Adrenal gland (tissue), 12 donors: ENCODE results near the gene PGM1. TPM values are rescaled to one million over a fixed set of nuclear protein-coding genes. Genes with fewer than 3 reads are reported as not detected.

ENCODE experiments used
- DNase-seq, 7 donors: peaks; one replicate each; pipeline ENCODE4 v3.0.0-alpha.2; 2019 to 2020
- H3K27ac ChIP-seq, 5 donors: fragments of 200-600 bp; sonication (generic) in 4 of 5; 1 replicate in 3 of 5; 2 replicates in 2 of 5; pipeline versions ENCODE4 v1.5.1 to v1.8.0; 2016 to 2020; ENCODE audit warnings: mild to moderate bottlenecking in 1 of 5
- H3K27me3 ChIP-seq: fragments of 200-600 bp; 2 replicates; pipeline ENCODE4 v1.8.0; 2021
- H3K36me3 ChIP-seq, 2 donors: fragments of 200-600 bp; replicated peaks in 1 of 2; 1 replicate in 1 of 2; 2 replicates in 1 of 2; pipeline versions ENCODE4 v1.5.1 to v1.8.0; 2018 to 2022
- H3K4me1 ChIP-seq, 2 donors: fragments of 200-600 bp; replicated peaks in 1 of 2; 1 replicate in 1 of 2; 2 replicates in 1 of 2; pipeline versions ENCODE4 v1.5.1 to v1.8.0; 2018 to 2021
- H3K4me3 ChIP-seq, 4 donors: fragments of 200-600 bp; sonication (generic) in 3 of 4; one replicate each; pipeline ENCODE4 v1.5.1; 2016 to 2018
- H3K9me3 ChIP-seq, 3 donors: fragments of 200-600 bp; sonication (generic) in 1 of 3; replicated peaks in 1 of 3; 1 replicate in 2 of 3; 2 replicates in 1 of 3; pipeline versions ENCODE4 v1.5.1 to v1.8.0; 2016 to 2021
- POLR2A ChIP-seq, 2 donors: fragments of 450-650 bp; IDR thresholded peaks; one replicate each; pipeline ENCODE4 v1.6.1; 2017; ENCODE audit warnings: antibody characterized with exemption in 2 of 2, mild to moderate bottlenecking in 2 of 2, moderate library complexity in 1 of 2
- WGBS, 4 donors: extraction: QIAGEN DNeasy Blood & Tissue Kit in 2 of 4; methylation state at CpG; one replicate each; pipeline versions ENCODE4 v1.1.5 to v1.1.7; 2013 to 2017; 5-methylcytosine and 5-hydroxymethylcytosine counted together
- intact Hi-C, 2 donors: fragments of 100-400 bp; cut with DNase I; formaldehyde crosslinking; loops; one replicate each; pipeline versions ENCODE4 v1.14.1 to v1.15.0; 2022 to 2023
- polyA plus RNA-seq, 3 donors: library from polyadenylated mRNA; stranded (reverse); fragments of 200-250 nt in 2 of 3; fragments of 350-450 nt in 1 of 3; fragmentation: Illumina TruSeq in 1 of 3; extraction: RNeasy Lipid Tissue Mini Kit (QIAGEN cat#74804) in 1 of 3; gene quantifications; one replicate each; pipeline ENCODE4 v1.2.3, GENCODE V29; 2013 to 2014
- total RNA-seq, 9 donors: library from RNA; depleted of rRNA in 4 of 9; stranded (reverse); fragments of >200 nt in 4 of 9; fragments of 120-200 nt in 1 of 9; fragmentation: NEBNext Ultra II Directional in 1 of 9; extraction: Animal tissue kit (Norgen Biotek cat#: 25700) in 1 of 9; gene quantifications; one replicate each; pipeline versions ENCODE4 v1.1.0 to v1.2.4, GENCODE V29; 2013 to 2023
- TF ChIP-seq, protein P1 (sequence below), 6 experiments: fragments of 450-650 bp in 4 of 6; fragments of 200-600 bp in 2 of 6; sonication (generic) in 1 of 6; IDR thresholded peaks; 1 replicate in 5 of 6; 2 replicates in 1 of 6; pipeline versions ENCODE4 v1.5.1 to v1.8.0; 2016 to 2021; ENCODE audit warnings: antibody characterized with exemption in 6 of 6, mild to moderate bottlenecking in 2 of 6, moderate library complexity in 1 of 6
- donor health status: healthy with polysubstance abuse.
- donor health status: Bipolar disorder and iron deficiency.
- donor health status: DM: yes; HTN: yes; CAD: no.
- donor health status: DM: no; HTN: no; CAD: no.
- donor health status: DM: no; HTN: no; CAD: no.
- donor health status: DM: yes; HTN: yes; CAD: no.

PGM1 gene
- total and polyA plus RNA-seq, 12 donors = 11.9 to 156 (median 120) TPM

DNA sequence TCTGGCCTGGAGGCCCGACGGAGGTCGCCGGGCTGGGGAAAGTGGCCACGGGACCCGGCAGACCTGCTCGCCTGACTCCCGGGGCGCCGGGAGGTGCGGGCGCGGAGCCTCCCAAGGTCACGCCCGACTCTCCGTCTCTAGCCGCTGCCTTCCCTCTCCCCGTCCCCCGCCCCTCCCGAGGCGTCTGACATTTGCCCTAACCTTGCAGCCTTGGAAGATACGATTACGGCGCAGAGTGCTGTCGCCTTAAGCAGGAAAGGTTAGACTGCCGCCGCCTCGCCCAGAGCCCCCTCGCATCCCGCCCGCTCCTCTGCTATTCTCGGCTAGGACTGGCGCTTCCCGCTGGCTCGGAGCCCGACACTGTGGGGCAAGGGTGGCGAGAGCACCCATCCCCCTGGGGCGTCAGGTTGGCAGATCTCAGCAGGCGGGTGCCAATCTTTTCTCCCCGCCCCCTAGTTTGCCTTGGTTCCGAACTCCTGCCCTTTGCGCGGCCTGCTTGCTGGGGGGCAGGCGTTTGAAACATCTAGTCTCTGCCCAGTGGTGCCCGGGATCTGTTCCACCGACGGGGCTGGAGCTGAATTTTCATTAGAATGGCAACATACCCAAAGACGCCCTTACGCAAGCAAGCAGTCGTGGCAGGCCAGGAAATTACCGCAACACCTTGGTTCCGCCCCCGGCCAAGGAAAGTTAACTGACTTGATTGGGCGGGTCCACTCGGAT, 835 bp downstream of the PGM1 start:
- WGBS, 4 donors = 2 to 5% (median 3%) methylated on average over 12 to 55 of the region's 55 CpGs
- H3K36me3 ChIP-seq = no peaks in the 10 kb centered on the region
- H3K27ac ChIP-seq = peak overlapping the region; percentile 77 to 98 (median 90)
- H3K4me3 ChIP-seq = peak overlapping the region; percentile 54 to 91 (median 84)
- intact Hi-C loops = no loop called here
- no peaks in the 10 kb centered on the region for H3K27me3 ChIP-seq
- DNase-seq = peak; percentile 71 to 85 (median 80)
- peak in 1 of 2 donors; percentile 45 for TF ChIP-seq POLR2A (IDR thresholded peaks at IDR 0.05)
- TF ChIP-seq, protein P1, sequence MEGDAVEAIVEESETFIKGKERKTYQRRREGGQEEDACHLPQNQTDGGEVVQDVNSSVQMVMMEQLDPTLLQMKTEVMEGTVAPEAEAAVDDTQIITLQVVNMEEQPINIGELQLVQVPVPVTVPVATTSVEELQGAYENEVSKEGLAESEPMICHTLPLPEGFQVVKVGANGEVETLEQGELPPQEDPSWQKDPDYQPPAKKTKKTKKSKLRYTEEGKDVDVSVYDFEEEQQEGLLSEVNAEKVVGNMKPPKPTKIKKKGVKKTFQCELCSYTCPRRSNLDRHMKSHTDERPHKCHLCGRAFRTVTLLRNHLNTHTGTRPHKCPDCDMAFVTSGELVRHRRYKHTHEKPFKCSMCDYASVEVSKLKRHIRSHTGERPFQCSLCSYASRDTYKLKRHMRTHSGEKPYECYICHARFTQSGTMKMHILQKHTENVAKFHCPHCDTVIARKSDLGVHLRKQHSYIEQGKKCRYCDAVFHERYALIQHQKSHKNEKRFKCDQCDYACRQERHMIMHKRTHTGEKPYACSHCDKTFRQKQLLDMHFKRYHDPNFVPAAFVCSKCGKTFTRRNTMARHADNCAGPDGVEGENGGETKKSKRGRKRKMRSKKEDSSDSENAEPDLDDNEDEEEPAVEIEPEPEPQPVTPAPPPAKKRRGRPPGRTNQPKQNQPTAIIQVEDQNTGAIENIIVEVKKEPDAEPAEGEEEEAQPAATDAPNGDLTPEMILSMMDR (IDR thresholded peaks at IDR 0.05) = no peak
- H3K4me1 ChIP-seq = peaks cover 26 to 28% of the 10 kb centered on the region in 2 donors
- H3K9me3 ChIP-seq = no peaks in the 10 kb centered on the region

DNA sequence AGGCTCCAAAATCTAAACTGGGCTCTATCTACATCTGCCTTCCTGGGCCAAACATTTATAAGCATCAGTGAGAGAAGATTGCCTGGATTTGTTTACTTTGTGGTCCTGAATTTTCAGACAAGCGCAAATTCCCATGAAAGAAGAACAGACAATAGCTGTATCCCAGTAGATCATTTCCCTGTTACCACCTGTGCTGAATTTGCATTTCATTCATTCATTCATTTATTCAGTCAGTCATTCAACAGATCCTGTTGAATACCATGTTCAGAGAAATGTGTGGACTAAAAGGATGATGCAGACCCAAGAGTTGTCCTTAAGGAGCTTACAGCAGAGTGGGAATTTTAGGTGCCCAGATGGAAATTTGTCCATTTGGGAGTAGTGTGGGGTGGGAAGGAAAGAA, 2.2 kb downstream of the PGM1 start:
- H3K9me3 ChIP-seq = no peaks in the 10 kb centered on the region
- DNase-seq = no peak
- no peak overlapping the region for H3K4me3 ChIP-seq
- H3K27ac ChIP-seq = no peak overlapping the region
- 96 to 100% (median 99%) methylated on average over 1 of the region's 1 CpG for WGBS, 4 donors
- TF ChIP-seq POLR2A (IDR thresholded peaks at IDR 0.05) = no peak
- TF ChIP-seq, protein P1 (IDR thresholded peaks at IDR 0.05) = no peak
- H3K4me1 ChIP-seq = peaks cover 18 to 22% of the 10 kb centered on the region in 2 donors
- no peaks in the 10 kb centered on the region for H3K27me3 ChIP-seq
- intact Hi-C loops = no loop called here
- no peaks in the 10 kb centered on the region for H3K36me3 ChIP-seq

DNA sequence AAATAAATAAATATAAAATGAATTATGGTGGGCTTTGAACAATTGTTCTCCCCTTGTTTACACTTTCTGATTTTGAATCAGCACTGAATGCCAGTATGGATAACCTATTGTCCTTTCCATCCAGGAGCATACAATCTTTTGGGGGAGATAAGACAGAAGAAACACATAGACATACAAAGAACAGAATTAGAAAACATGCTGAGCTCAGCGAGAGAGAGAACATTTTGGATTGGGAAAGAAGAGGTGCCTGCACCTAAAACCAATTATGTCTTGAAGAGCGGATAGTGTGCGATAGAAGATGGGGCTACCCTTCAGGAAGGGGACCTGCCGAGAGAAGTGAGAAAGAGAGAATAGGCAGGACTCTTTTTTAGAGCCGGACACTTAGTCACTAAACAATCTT, 6.6 kb downstream of the PGM1 start:
- intact Hi-C loops = no loop called here
- no peak for TF ChIP-seq POLR2A (IDR thresholded peaks at IDR 0.05)
- TF ChIP-seq, protein P1 (IDR thresholded peaks at IDR 0.05) = no peak
- Histone ChIP-seq H3K27me3 (no peaks in the 10 kb centered on the region), H3K27ac (no peak overlapping the region), H3K36me3 (no peaks in the 10 kb centered on the region), H3K9me3 (no peaks in the 10 kb centered on the region), H3K4me1 (peaks cover 10 to 15% of the 10 kb centered on the region in 2 donors), H3K4me3 (no peak overlapping the region)
- WGBS, 4 donors = 88 to 93% (median 90%) methylated on average over 5 of the region's 5 CpGs
- DNase-seq = no peak

DNA sequence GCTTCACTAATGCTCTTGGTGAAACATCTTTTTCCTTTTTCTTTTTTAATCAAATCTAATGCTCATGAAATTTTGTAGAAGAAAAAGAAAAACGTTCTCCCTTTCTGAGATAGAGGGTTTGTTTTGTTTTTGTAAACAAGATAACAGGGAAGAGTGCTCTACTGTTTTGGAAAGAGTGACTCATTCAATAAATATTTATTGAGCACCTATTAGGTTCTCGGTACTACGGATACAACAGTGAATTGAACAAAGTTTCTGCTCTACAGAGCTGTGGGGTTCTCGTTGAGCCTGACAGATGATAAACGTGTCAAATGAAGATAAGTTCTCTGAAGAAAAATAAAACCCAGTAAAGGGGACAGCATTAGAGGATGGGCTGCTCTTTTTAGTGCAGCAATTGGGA, 7.0 kb downstream of the PGM1 start:
- Histone ChIP-seq H3K4me3 (no peak overlapping the region), H3K27me3 (no peaks in the 10 kb centered on the region), H3K27ac (no peak overlapping the region), H3K36me3 (no peaks in the 10 kb centered on the region), H3K4me1 (peaks cover 7 to 15% of the 10 kb centered on the region in 2 donors), H3K9me3 (no peaks in the 10 kb centered on the region)
- no peak for DNase-seq
- 48 to 55% (median 54%) methylated on average over 5 of the region's 5 CpGs for WGBS, 4 donors
- intact Hi-C loops = no loop called here
- no peak for TF ChIP-seq POLR2A (IDR thresholded peaks at IDR 0.05)
- TF ChIP-seq, protein P1 (IDR thresholded peaks at IDR 0.05) = no peak
